Measurements from ENCODE around the gene ITPR2. TPM values are rescaled to one million over a fixed set of nuclear protein-coding genes. Genes with fewer than 3 reads are reported as not detected.
A peak's percentile ranks its signal among the peaks of the same experiment; 100 is the strongest.

ITPR2 gene
- total and polyA plus RNA-seq, 4 donors = 11.7 to 93.3 (median 35.4) TPM

- H3K9me3 ChIP-seq (ENCODE audit: control insufficient read depth in 4 of 4, low read length in 3 of 4) = no peaks in the 10 kb centered on the region
- H3K36me3 ChIP-seq (ENCODE audit: control insufficient read depth in 4 of 4, insufficient read depth in 3 of 4, low read depth in 1 of 4, low read length in 3 of 4) = peaks cover 2 to 20% (median 14%) of the 10 kb centered on the region in 4 donors
- no peaks in the 10 kb centered on the region for H3K27me3 ChIP-seq (ENCODE audit: control insufficient read depth in 4 of 4, insufficient read depth in 4 of 4, low read length in 3 of 4)
- H3K9ac ChIP-seq (ENCODE audit: low read depth in 1 of 2, low read length in 2 of 2) = no peak overlapping the region
- TF ChIP-seq NR2F2 (IDR thresholded peaks at IDR 0.05) (no peak), TAF1 (conservative IDR thresholded peaks at IDR 0.05) (no peak), RAD21 (IDR thresholded peaks at IDR 0.05) (no peak), CTCF (IDR thresholded peaks at IDR 0.05; ENCODE audit: low read depth, low read length, missing input control) (no peak)
- H3K27ac ChIP-seq (ENCODE audit: low read depth in 1 of 2, low read length in 2 of 2) = no peak overlapping the region
- peaks cover 3 to 32% (median 19%) of the 10 kb centered on the region in 4 donors for H3K4me1 ChIP-seq (ENCODE audit: control insufficient read depth in 4 of 4, insufficient read depth in 4 of 4, low read length in 3 of 4)
- no peak for DNase-seq (ENCODE audit: low spot score)
- WGBS = 90% methylated on average over 6 of the region's 6 CpGs
- no peak overlapping the region for H3K4me3 ChIP-seq (ENCODE audit: low read depth in 1 of 3, low read length in 3 of 3)
Observed at GRCh38 chr12:26631846-26632245, 201.1 kb downstream of the ITPR2 start.

- peak overlapping the region; percentile 65 to 74 for H3K27ac ChIP-seq (ENCODE audit: low read depth in 1 of 2, low read length in 2 of 2)
- H3K4me1 ChIP-seq (ENCODE audit: control insufficient read depth in 4 of 4, insufficient read depth in 4 of 4, low read length in 3 of 4) = peaks cover 3 to 32% (median 19%) of the 10 kb centered on the region in 4 donors
- no peaks in the 10 kb centered on the region for H3K27me3 ChIP-seq (ENCODE audit: control insufficient read depth in 4 of 4, insufficient read depth in 4 of 4, low read length in 3 of 4)
- H3K36me3 ChIP-seq (ENCODE audit: control insufficient read depth in 4 of 4, insufficient read depth in 3 of 4, low read depth in 1 of 4, low read length in 3 of 4) = peaks cover 2 to 27% (median 24%) of the 10 kb centered on the region in 4 donors
- H3K9ac ChIP-seq (ENCODE audit: low read depth in 1 of 2, low read length in 2 of 2) = peak overlapping the region in 1 of 2 donors; percentile 65
- WGBS = 34% methylated on average over 10 of the region's 10 CpGs
- no peaks in the 10 kb centered on the region for H3K9me3 ChIP-seq (ENCODE audit: control insufficient read depth in 4 of 4, low read length in 3 of 4)
- TF ChIP-seq CTCF (IDR thresholded peaks at IDR 0.05; ENCODE audit: low read depth, low read length, missing input control) (no peak), REST (IDR thresholded peaks at IDR 0.05) (peak; percentile 35), RAD21 (IDR thresholded peaks at IDR 0.05) (peak in 1 of 2 donors; percentile 24), TAF1 (conservative IDR thresholded peaks at IDR 0.05) (no peak), JUND (IDR thresholded peaks at IDR 0.05) (peak; percentile 49 to 72), NR2F2 (IDR thresholded peaks at IDR 0.05) (peak; percentile 72), YY1 (IDR thresholded peaks at IDR 0.05) (peak; percentile 65), GABPA (IDR thresholded peaks at IDR 0.05 in 1 of 2, conservative IDR thresholded peaks at IDR 0.05 in 1 of 2) (no peak), ZBTB33 (IDR thresholded peaks at IDR 0.05) (peak; percentile 79), HNF4A (conservative IDR thresholded peaks at IDR 0.05) (peak; percentile 85 to 91), MAX (IDR thresholded peaks at IDR 0.05) (peak; percentile 46), RXRA (IDR thresholded peaks at IDR 0.05) (peak; percentile 73 to 89), HNF4G (IDR thresholded peaks at IDR 0.05) (no peak), FOXA1 (IDR thresholded peaks at IDR 0.05) (peak; percentile 32), SP1 (IDR thresholded peaks at IDR 0.05) (peak; percentile 47), ATF3 (IDR thresholded peaks at IDR 0.05) (no peak), EGR1 (IDR thresholded peaks at IDR 0.05; ENCODE audit: low read depth in 2 of 2) (peak in 1 of 2 donors; percentile 13), FOXA2 (IDR thresholded peaks at IDR 0.05) (peak; percentile 12)
- DNase-seq (ENCODE audit: low spot score) = no peak
- H3K4me3 ChIP-seq (ENCODE audit: low read depth in 1 of 3, low read length in 3 of 3) = peak overlapping the region in 2 of 3 donors; percentile 3 to 47
Observed at GRCh38 chr12:26630546-26631027, 202.4 kb downstream of the ITPR2 start.
